Pons (tissue), 1 donor: ENCODE measurements around the gene PIGT.
"Not testable (repeated sequence)": the region's sequence is repeated elsewhere in the genome, so short reads cannot be mapped to it uniquely, and the experiment has no call there.

Source experiments
- DNase-seq: peaks from one replicate; pipeline ENCODE4 v3.0.0-alpha.2; 2016; ENCODE audit warnings: low spot score

PIGT gene

DNA sequence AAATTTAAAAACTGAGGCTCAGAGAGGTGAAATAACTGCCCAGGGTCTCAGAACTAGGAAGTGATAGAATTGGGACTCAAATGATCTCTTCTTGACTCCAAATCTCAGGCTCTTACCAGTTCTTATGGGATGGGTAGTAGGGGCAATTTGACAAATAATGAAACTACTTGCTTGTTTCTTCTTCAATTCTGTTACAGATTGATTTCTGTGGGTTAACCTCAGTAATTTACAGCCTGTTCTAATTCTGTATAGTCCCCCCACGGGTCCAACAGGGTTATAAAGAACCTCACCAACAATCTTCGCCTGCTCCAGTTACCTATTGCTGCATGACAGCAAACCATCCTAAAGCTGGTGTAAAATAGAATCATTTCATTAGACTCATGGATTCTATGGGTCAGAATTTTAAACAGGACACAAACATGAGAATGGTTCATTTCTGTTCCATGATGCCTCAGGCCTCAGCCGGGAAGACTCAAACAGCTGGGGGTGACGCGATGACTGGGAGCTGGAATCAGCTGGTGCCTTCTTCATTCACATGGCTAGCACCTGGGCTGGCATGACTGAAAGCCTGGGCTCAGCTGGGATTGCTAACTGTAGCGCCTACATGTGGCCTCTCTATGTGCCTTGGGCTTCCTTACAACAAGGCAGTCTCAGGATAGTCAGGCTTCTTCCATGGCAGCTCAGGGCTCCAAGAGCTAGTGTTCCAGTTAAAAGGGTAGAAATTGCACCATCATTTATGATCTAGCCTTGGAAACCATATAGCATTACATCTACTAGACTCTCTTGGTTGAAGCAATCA is 47.0 kb downstream of the PIGT start:
- no peak for DNase-seq

DNA sequence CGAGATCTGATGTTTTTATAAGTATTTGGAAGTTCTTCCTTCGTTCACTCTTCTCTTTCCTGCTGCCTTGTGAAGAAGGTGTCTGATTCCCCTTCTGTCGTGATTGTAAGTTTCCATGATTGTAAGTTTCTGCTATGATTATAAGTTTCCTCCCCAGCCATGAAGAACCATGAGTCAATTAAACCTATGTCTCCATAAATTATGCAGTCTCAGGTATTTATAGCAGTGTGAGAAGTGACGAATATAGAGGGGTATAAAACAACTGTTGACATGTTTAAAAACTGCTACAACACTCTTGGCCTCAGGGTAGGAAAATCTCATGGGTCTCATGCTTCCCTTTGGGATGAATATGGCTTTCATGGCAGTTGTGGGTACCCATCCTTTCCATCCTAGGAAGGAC is 47.8 kb downstream of the PIGT start:
- no peak for DNase-seq

DNA sequence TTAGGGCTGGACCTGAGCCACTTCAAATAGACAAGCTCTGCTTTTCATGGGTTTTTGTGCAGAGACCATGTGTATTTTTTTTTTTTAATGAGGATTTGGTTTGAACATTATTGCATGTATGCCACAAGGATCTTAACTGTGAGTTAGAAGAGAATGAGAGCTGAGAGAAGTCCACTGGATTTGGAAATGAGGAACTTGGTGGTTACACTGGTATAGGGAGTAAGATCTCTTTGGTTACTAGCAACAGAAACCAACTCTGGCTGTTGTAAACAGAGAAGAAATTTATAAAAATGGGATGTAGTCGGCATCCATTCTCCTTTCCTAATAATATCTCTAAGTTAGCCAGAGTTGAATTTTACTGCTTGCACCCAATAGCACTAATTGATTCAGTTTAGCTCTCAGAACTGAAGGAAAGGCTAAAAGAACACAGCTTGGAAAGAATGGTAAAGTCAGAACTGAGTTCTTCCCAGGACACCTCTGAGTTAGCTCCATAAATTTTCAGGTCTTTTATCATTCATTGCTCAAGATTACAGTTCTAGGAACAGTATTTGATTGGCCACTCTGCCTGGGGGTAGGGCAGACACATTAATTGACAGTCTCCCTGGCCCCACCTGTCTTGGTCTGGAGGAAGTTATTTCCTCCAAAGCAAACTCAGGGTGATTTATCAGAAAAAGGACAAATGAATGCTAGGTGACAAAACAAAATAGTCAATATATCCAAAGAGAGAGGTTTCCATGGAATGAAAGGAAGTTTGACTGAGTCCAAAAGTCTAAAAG is 49.7 kb downstream of the PIGT start:
- DNase-seq = no peak

DNA sequence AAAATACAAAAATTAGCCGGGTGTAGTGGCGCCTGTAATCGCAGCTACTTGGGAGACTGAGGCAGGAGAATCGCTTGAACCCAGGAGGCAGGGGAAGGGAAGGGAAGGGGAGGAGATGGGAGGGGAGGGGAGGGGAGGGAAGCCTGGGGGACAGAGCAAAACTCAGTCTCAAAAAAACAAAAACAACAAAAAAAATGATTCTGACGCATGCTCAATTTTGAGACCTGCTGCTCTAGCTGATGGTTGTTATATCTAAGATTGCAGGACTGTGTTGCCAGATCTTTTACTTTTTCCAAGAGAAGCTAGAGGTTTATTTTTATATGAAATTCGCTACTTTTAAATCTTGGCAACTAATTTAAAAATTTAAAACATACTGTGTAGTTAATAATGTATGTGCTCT is 51.2 kb downstream of the PIGT start:
- DNase-seq = no peak

DNA sequence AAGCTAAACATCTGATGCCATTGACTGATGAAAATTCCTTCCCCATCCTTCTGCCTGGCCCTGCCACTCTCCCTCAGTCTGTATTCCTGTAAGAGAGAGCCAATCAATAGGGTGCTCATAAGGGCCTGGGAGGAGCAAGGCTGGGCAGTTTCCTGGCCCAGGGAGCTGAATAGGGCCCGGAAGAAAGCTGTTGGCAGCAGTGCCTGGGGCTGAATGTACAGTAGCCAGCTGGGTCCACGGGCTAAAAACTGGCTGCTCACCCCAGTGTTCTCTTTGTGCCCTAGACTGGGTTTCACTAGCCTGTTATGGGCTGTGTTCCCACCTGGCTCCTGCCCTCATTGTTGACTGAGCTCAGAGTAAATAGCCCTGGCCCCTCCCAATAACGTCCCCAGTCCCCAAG is 51.9 kb downstream of the PIGT start:
- DNase-seq = peak; percentile 61

DNA sequence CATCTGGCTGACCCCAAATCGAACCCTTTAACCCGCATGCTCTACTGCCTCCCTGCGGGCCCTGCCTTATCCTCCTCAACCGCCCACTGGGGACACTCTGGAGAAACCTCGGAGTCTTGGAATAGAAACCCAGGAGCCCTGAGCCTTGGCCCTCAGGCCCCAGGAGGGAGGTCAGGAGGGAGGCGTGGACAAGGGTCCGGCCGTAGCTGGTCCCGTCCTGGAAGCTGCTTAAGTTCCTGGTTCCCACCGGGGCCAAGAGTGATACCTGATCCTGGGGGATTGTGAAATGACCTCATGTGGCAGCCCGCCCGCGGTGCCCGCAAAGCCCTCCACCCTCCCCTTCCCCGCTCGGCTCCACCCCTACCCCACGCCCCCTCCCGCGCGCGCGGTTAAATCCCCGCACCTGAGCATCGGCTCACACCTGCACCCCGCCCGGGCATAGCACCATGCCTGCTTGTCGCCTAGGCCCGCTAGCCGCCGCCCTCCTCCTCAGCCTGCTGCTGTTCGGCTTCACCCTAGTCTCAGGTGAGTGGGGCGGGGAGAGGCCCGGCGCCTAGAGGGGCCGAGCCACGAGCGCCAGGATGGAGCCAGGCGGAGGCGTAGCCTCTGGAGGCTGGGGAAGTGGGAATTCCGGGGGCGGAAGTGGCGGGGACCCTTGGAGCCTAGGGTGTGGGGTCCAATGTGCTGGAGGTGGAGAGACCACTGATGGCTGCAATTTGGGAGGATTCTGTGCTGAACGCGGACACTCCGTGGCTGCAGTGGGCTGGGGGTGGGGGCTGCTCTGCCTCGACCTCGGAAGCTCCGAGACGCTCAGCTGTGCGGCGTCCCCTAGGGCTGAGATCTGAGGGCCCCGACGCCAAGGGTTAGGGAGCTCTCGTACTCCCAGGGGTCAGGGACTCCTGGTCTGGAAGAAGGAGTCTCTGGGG is 53.7 kb downstream of the PIGT start, which contains the start of gene WFDC2:
Gene WFDC2 (plus strand): TSS at position 418 of the 926 bp plus-strand sequence. CDS start 29 bp downstream, at position 447.
- DNase-seq = no peak

DNA sequence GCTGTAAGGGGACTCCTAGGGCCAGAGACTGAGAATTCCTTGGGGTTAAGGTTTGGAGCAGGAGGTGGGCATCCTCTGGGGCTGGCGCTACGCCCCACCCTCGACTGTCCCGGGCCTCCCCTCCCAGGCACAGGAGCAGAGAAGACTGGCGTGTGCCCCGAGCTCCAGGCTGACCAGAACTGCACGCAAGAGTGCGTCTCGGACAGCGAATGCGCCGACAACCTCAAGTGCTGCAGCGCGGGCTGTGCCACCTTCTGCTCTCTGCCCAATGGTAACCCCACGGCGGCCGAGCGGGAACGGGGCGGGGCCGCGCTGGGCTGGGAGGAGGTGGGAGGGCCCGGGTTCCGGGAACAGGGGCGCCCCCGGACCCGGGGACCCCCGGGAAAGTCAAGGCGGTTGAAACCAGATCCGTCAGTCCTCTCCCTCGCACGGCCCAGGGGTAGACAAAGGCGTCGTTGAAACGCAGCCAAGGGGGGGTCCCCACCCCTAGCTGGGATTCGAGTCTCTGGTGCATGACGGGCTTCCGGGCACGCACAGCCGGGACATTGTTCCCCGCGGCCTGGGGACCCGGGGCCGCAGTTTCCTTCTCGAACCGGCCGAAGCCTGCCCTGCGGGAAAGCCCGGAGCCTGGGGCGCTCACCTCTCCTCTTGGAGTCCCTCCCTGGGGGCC is 54.5 kb downstream of the PIGT start:
- no peak for DNase-seq

DNA sequence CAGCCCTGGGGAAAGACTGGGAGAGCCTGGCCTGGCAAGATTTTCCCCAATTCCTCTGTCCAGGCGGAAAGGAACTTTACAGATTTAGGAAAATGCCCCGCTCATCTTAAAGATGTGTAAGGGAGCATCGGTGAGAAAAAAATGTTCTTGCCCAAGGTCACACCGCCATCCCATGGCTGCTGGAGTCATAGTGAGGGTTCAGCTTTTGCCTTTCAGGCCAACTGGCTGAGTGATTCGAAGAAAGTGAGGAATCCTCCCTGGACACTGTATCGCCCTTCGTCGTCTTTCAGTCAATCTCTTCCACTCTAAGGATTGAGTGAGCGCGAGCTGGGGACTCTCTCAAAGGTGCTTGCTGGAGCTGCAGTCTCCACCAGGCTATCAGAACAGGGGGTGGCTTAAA is 55.0 kb downstream of the PIGT start:
- peak; percentile 24 for DNase-seq

DNA sequence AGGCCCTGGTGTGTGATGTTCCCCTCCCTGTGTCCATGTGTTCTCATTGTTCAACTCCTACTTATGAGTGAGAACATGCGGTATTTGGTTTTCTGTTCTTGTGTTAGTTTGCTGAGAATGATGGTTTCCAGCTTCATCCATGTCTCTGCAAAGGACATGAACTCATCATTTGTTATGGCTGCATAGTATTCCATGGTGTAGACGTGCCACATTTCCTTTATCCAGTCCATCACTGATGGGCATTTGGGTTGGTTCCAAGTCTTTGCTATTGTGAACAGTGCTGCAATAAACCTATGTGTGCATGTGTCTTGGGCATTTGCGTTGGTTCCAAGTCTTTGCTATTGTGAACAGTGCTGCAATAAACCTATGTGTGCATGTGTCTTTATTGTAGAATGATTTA is 56.3 kb downstream of the PIGT start:
- not testable (repeated sequence) for DNase-seq
